ENCODE results near the gene GSG1L.

DNA sequence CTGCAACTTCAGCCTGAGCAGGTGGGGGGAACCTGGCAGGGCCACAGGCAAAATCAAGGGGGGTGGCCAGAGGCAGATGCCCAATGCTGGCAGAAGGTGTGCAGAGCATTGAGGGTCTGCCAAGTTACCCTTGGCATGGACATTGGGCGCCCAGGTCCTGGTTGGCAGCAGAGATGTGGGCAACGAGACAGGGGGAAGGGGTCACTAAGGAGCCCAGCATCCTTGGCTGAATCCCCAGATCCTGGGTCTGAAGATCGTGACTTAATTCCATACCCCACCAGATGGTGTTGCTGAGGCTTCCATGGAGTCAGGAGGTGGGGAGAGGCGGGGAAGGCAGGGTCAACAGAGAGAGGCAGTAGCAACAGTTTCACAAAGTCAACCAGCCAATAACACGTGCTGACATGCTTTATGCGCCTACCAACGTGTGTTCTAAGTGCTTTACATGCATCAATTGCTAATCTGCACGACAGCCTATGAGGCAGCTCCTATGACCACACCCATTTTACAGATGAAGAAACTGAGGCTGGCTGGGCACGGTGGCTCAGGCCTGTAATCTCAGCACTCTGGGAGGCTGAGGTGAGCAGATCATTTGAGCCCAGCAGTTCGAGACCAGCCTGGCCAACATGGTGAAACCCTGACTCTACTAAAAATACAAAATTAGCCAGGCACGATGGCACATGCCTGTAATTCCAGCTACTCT, 83.3 kb downstream of the GSG1L start:
- TF ChIP-seq, protein P1, sequence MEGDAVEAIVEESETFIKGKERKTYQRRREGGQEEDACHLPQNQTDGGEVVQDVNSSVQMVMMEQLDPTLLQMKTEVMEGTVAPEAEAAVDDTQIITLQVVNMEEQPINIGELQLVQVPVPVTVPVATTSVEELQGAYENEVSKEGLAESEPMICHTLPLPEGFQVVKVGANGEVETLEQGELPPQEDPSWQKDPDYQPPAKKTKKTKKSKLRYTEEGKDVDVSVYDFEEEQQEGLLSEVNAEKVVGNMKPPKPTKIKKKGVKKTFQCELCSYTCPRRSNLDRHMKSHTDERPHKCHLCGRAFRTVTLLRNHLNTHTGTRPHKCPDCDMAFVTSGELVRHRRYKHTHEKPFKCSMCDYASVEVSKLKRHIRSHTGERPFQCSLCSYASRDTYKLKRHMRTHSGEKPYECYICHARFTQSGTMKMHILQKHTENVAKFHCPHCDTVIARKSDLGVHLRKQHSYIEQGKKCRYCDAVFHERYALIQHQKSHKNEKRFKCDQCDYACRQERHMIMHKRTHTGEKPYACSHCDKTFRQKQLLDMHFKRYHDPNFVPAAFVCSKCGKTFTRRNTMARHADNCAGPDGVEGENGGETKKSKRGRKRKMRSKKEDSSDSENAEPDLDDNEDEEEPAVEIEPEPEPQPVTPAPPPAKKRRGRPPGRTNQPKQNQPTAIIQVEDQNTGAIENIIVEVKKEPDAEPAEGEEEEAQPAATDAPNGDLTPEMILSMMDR (conservative IDR thresholded peaks at IDR 0.05), result no peak
- no peak for TF ChIP-seq EZH2 (IDR thresholded peaks at IDR 0.05; ENCODE audit: low read depth)

Measured in PC-9 (cell line).